Thoracic aorta (tissue), 2 donors: Measurements from ENCODE around the gene NABP1. TPM values are rescaled to one million over a fixed set of nuclear protein-coding genes. Genes with fewer than 3 reads are reported as not detected.

Experiments
- ATAC-seq: fragments of 150-250 bp; one replicate; pipeline ENCODE4 v1.8.0; 2017; ENCODE audit warnings: low read depth; ENCODE audit not compliant: insufficient number of reproducible peaks, low FRiP score
- DNase-seq: peaks from one replicate; pipeline ENCODE4 v3.0.0-alpha.2; 2020; ENCODE audit warnings: low spot score
- H3K27ac ChIP-seq, 2 donors: fragments of 200-600 bp; sonication (generic); 1 replicate in 1 of 2; 2 replicates in 1 of 2; pipeline ENCODE4 v1.5.1; 2016; ENCODE audit warnings: mild to moderate bottlenecking in 2 of 2, moderate library complexity in 2 of 2
- H3K27me3 ChIP-seq: fragments of 200-600 bp; sonication (generic); replicated peaks from 2 replicates; pipeline ENCODE4 v1.6.0; 2016; ENCODE audit warnings: mild to moderate bottlenecking; ENCODE audit not compliant: insufficient read depth
- H3K36me3 ChIP-seq: fragments of 200-600 bp; sonication (generic); one replicate; pipeline ENCODE4 v1.5.1; 2016
- H3K4me1 ChIP-seq, 2 donors: fragments of 200-600 bp; sonication (generic); 1 replicate in 1 of 2; 2 replicates in 1 of 2; pipeline versions ENCODE4 v1.5.1 to v1.6.0; 2016; ENCODE audit warnings: low read depth in 2 of 2, mild to moderate bottlenecking in 1 of 2; ENCODE audit not compliant: control insufficient read depth in 1 of 2
- H3K4me3 ChIP-seq: fragments of 200-600 bp; sonication (generic); 2 replicates; pipeline ENCODE4 v1.5.1; 2016; ENCODE audit warnings: mild to moderate bottlenecking
- H3K9me3 ChIP-seq: fragments of 200-600 bp; sonication (generic); 2 replicates; pipeline ENCODE4 v1.5.1; 2016
- CTCF ChIP-seq: fragments of 200-600 bp; sonication (generic); IDR thresholded peaks from one replicate; pipeline ENCODE4 v1.5.1; 2019; ENCODE audit warnings: antibody characterized with exemption
- total RNA-seq, 2 donors: library from RNA; depleted of rRNA; stranded (reverse); fragments of >200 nt; gene quantifications; one replicate each; pipeline versions ENCODE4 v1.1.0 to v1.2.3, GENCODE V29; 2016

Gene NABP1
- total RNA-seq, 2 donors from 2014 or later, result 25.2 to 84.7 TPM

- Histone ChIP-seq H3K4me1 (peaks cover 13 to 15% of the 10 kb centered on the region in 2 donors), H3K27me3 (no peaks in the 10 kb centered on the region), H3K27ac (no peak overlapping the region), H3K36me3 (no peaks in the 10 kb centered on the region), H3K4me3 (no peak overlapping the region), H3K9me3 (no peaks in the 10 kb centered on the region)
- ATAC-seq, result no peak
- DNase-seq, result no peak
- TF ChIP-seq CTCF, result no peak
Observed at GRCh38 chr2:191696966-191697365, 19.0 kb downstream of the NABP1 start.

- Histone ChIP-seq H3K4me1 (peaks cover 5 to 6% of the 10 kb centered on the region in 2 donors), H3K27ac (no peak overlapping the region), H3K27me3 (no peaks in the 10 kb centered on the region), H3K4me3 (no peak overlapping the region), H3K36me3 (no peaks in the 10 kb centered on the region), H3K9me3 (no peaks in the 10 kb centered on the region)
- no peak for ATAC-seq
- no peak for DNase-seq
- no peak for TF ChIP-seq CTCF
Observed at GRCh38 chr2:191697870-191698269, 19.9 kb downstream of the NABP1 start.

GRCh38 chr2:191699341-191699945 lies 21.5 kb downstream of the NABP1 start:
- H3K9me3 ChIP-seq, result no peaks in the 10 kb centered on the region

GRCh38 chr2:191701029-191701428 lies 23.1 kb downstream of the NABP1 start:
- Histone ChIP-seq H3K4me3 (no peak overlapping the region), H3K9me3 (no peaks in the 10 kb centered on the region), H3K4me1 (no peaks in the 10 kb centered on the region), H3K27me3 (no peaks in the 10 kb centered on the region), H3K27ac (no peak overlapping the region), H3K36me3 (no peaks in the 10 kb centered on the region)
- no peak for ATAC-seq
- TF ChIP-seq CTCF, result no peak
- DNase-seq, result no peak

More at GRCh38 chr2:191699341-191699945, 21.5 kb downstream of the NABP1 start:
- Histone ChIP-seq H3K4me1 (no peaks in the 10 kb centered on the region), H3K36me3 (no peaks in the 10 kb centered on the region), H3K4me3 (no peak overlapping the region), H3K27me3 (no peaks in the 10 kb centered on the region), H3K27ac (no peak overlapping the region)
- no peak for ATAC-seq
- no peak for TF ChIP-seq CTCF
- DNase-seq, result no peak

- DNase-seq (no peak), ATAC-seq (no peak)
- TF ChIP-seq CTCF, result no peak
- Histone ChIP-seq H3K27ac (no peak overlapping the region), H3K4me3 (no peak overlapping the region), H3K36me3 (no peaks in the 10 kb centered on the region), H3K4me1 (no peaks in the 10 kb centered on the region), H3K9me3 (no peaks in the 10 kb centered on the region), H3K27me3 (no peaks in the 10 kb centered on the region)
Observed at GRCh38 chr2:191701696-191702095, 23.8 kb downstream of the NABP1 start.
